Measurements from ENCODE around the gene TRPM5. TPM values are rescaled to one million over a fixed set of nuclear protein-coding genes. Genes with fewer than 3 reads are reported as not detected.

The TRPM5 gene
- total and polyA plus RNA-seq, 2 of the 8 experiments (the other 6 are each of a cell fraction or from before 2014, with no cell fraction given) = 0.02 TPM; not detected in 1

GRCh38 chr11:2461956-2462542 lies 17.7 kb upstream of the TRPM5 start:
- FAIRE-seq = no peak
- H3K27ac ChIP-seq (ENCODE audit: low read depth, low read length) = no peak overlapping the region
- WGBS, 2 experiments (ENCODE audit: extremely low coverage in 1 of 2, insufficient coverage in 1 of 2, insufficient read length in 1 of 2, insufficient replicate concordance in 2 of 2, low coverage in 1 of 2, low lambda C conversion rate in 2 of 2, missing lambda C conversion rate in 1 of 2) = 90% methylated on average over 12 of the region's 14 CpGs; no CpG with 5 or more reads in 1 of the 2 experiments
- no peak for TF ChIP-seq EZH2 (IDR thresholded peaks at IDR 0.05; ENCODE audit: low read depth, low read length, severe bottlenecking)
- no peak for TF ChIP-seq SP4 (IDR thresholded peaks at IDR 0.05; ENCODE audit: low read length)
- TF ChIP-seq JUND (IDR thresholded peaks at IDR 0.05; ENCODE audit: low read length) = no peak
- TF ChIP-seq SUZ12 (IDR thresholded peaks at IDR 0.05; ENCODE audit: low read length) = no peak
- TF ChIP-seq GABPA (IDR thresholded peaks at IDR 0.05; ENCODE audit: borderline replicate concordance, insufficient read depth, low read length) = no peak
- TF ChIP-seq TAF7 (optimal IDR thresholded peaks at IDR 0.05; ENCODE audit: borderline replicate concordance, low read depth, low read length) = no peak
- TF ChIP-seq BACH1 (IDR thresholded peaks at IDR 0.05; ENCODE audit: low read length) = no peak
- no peak for TF ChIP-seq RAD21 (IDR thresholded peaks at IDR 0.05 in 1 of 2, conservative IDR thresholded peaks at IDR 0.05 in 1 of 2; ENCODE audit: low read depth in 2 of 2, low read length in 2 of 2)
- TF ChIP-seq BRCA1 (IDR thresholded peaks at IDR 0.05; ENCODE audit: low read depth, low read length) = no peak
- no peak for TF ChIP-seq POLR2A (IDR thresholded peaks at IDR 0.05; ENCODE audit: control extremely low read depth in 1 of 2, low read depth in 2 of 2, low read length in 2 of 2)
- no peak for TF ChIP-seq ASH2L (IDR thresholded peaks at IDR 0.05; ENCODE audit: low read length)
- TF ChIP-seq NANOG (IDR thresholded peaks at IDR 0.05; ENCODE audit: insufficient read depth, low read depth, low read length, poor library complexity, severe bottlenecking) = no peak
- TF ChIP-seq POU5F1 (IDR thresholded peaks at IDR 0.05; ENCODE audit: low read depth, low read length) = no peak
- no peak for TF ChIP-seq SP1 (IDR thresholded peaks at IDR 0.05; ENCODE audit: low read depth, low read length)
- TF ChIP-seq NRF1 (IDR thresholded peaks at IDR 0.05; ENCODE audit: low read depth, low read length) = no peak

More at GRCh38 chr11:2461956-2462542, 17.7 kb upstream of the TRPM5 start:
- DNase-seq (ENCODE audit: low read depth in 1 of 2, low spot score in 2 of 2) = no peak
- Histone ChIP-seq H4K8ac (ENCODE audit: extremely low read depth, insufficient read depth, low read length) (no peak overlapping the region), H2AFZ (ENCODE audit: low read length) (no peak overlapping the region), H2BK20ac (ENCODE audit: low read length) (no peak overlapping the region), H3K14ac (ENCODE audit: insufficient read length) (no peak overlapping the region), H3K9ac (replicated peaks in 1 of 4; ENCODE audit: extremely low read depth in 1 of 4, low read depth in 3 of 4, low read length in 3 of 4) (no peak overlapping the region), H3K56ac (replicated peaks; ENCODE audit: insufficient read length, low read depth, low read length) (no peak overlapping the region), H2AK5ac (ENCODE audit: low read depth, low read length) (no peak overlapping the region), H4K5ac (ENCODE audit: insufficient read length, low read depth, low read length) (no peak overlapping the region), H3K4ac (replicated peaks; ENCODE audit: insufficient read length, low read depth, low read length) (no peak overlapping the region), H3K9me3 (ENCODE audit: insufficient read depth in 2 of 2, low read depth in 1 of 2, low read length in 1 of 2) (no peaks in the 10 kb centered on the region), H3K79me1 (ENCODE audit: low read depth, low read length) (no peaks in the 10 kb centered on the region), H4K20me1 (replicated peaks in 1 of 2; ENCODE audit: control insufficient read depth in 1 of 2, insufficient read depth in 2 of 2, low read length in 2 of 2) (no peaks in the 10 kb centered on the region), H3K36me3 (ENCODE audit: control insufficient read depth in 2 of 4, insufficient read depth in 4 of 4, low read length in 3 of 4) (no peaks in the 10 kb centered on the region), H2BK120ac (replicated peaks; ENCODE audit: low read depth, low read length) (no peak overlapping the region), H4K91ac (replicated peaks; ENCODE audit: insufficient read length, low read length) (no peak overlapping the region), H2BK5ac (ENCODE audit: low read depth, low read length) (no peak overlapping the region), H3K23ac (ENCODE audit: insufficient read length) (no peak overlapping the region), H3K4me3 (ENCODE audit: extremely low read depth in 1 of 4, insufficient read depth in 2 of 4, low read depth in 3 of 4, low read length in 4 of 4) (no peak overlapping the region), H3K79me2 (ENCODE audit: control insufficient read depth in 1 of 2, insufficient read depth in 2 of 2, low read length in 2 of 2) (no peaks in the 10 kb centered on the region), H2BK15ac (ENCODE audit: low read length) (no peak overlapping the region), H3K23me2 (ENCODE audit: low read depth, low read length) (no peaks in the 10 kb centered on the region), H2BK12ac (ENCODE audit: low read depth, low read length) (no peak overlapping the region; the same call in 1 of the 2 replicates), H3K4me1 (replicated peaks in 1 of 4; ENCODE audit: control insufficient read depth in 3 of 4, insufficient read depth in 4 of 4, low read length in 3 of 4) (no peaks in the 10 kb centered on the region), H3K4me2 (ENCODE audit: insufficient read depth in 1 of 2, low read depth in 2 of 2, low read length in 2 of 2) (no peak overlapping the region), H3K18ac (ENCODE audit: extremely low read depth, low read length) (no peak overlapping the region), H3K27me3 (replicated peaks in 1 of 4; ENCODE audit: control insufficient read depth in 3 of 4, extremely low read depth in 1 of 4, insufficient read depth in 3 of 4, low read length in 3 of 4) (peaks cover 0 to 27% (median 11%) of the 10 kb centered on the region in 4 experiments; a peak in 6 of 7 replicates)
- ChIA-PET POLR2A (ENCODE audit: partially characterized antibody) (no interaction called here), CTCF (ENCODE audit: partially characterized antibody) (interaction anchor here (1.0 to 1.3 kb wide), 2 partner anchors 69 to 72 kb away, joined by 4 read pairs; no protein-coding TSS in a partner anchor)

Data from H1 (cell line).